ENCODE data around the gene B3GNT3. TPM values are rescaled to one million over a fixed set of nuclear protein-coding genes. Genes with fewer than 3 reads are reported as not detected.

B3GNT3 gene
- total and polyA plus RNA-seq, 9 of the 15 experiments (the other 6 are each of a cell fraction or from before 2014, with no cell fraction given): 0.06 to 0.11 (median 0.07) TPM; not detected in 6

DNA sequence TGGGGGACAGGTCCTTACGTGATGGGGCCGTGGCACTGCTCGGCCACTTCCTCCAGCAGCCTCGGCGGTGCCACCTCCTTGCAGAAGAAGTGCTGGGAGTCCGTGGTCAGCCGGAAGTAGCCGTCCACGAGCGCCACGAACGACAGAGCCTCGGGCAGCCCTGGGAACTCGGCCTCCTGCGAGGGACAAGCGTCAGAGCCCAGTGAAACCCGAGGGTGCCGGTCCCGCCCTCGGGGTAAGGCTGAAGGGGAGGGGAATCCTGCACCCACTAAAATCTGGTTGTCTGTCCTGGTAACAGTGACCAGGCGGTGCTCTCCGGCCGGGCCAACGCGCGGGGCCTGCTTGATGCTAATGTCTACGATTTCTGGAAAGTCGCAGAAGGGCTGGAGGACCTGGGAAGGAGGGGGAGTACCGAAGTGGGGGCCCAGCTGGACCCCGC lies 46.5 kb downstream of the B3GNT3 start (continued):
- TF ChIP-seq MECOM (CRISPR knock-in tag; IDR thresholded peaks at IDR 0.05): no peak
- 0 out of 2 replicates have a peak, but pooled peaks have one; percentile 56 for TF ChIP-seq MTA3 (IDR thresholded peaks at IDR 0.05; ENCODE audit: borderline replicate concordance)
- TF ChIP-seq SMAD4 (CRISPR knock-in tag; conservative IDR thresholded peaks at IDR 0.05): 0 out of 2 replicates have a peak, but pooled peaks have one; percentile 32
- TF ChIP-seq, protein P1, sequence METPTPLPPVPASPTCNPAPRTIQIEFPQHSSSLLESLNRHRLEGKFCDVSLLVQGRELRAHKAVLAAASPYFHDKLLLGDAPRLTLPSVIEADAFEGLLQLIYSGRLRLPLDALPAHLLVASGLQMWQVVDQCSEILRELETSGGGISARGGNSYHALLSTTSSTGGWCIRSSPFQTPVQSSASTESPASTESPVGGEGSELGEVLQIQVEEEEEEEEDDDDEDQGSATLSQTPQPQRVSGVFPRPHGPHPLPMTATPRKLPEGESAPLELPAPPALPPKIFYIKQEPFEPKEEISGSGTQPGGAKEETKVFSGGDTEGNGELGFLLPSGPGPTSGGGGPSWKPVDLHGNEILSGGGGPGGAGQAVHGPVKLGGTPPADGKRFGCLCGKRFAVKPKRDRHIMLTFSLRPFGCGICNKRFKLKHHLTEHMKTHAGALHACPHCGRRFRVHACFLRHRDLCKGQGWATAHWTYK (CRISPR knock-in tag; IDR thresholded peaks at IDR 0.05): peak; percentile 96
- TF ChIP-seq, protein P2, sequence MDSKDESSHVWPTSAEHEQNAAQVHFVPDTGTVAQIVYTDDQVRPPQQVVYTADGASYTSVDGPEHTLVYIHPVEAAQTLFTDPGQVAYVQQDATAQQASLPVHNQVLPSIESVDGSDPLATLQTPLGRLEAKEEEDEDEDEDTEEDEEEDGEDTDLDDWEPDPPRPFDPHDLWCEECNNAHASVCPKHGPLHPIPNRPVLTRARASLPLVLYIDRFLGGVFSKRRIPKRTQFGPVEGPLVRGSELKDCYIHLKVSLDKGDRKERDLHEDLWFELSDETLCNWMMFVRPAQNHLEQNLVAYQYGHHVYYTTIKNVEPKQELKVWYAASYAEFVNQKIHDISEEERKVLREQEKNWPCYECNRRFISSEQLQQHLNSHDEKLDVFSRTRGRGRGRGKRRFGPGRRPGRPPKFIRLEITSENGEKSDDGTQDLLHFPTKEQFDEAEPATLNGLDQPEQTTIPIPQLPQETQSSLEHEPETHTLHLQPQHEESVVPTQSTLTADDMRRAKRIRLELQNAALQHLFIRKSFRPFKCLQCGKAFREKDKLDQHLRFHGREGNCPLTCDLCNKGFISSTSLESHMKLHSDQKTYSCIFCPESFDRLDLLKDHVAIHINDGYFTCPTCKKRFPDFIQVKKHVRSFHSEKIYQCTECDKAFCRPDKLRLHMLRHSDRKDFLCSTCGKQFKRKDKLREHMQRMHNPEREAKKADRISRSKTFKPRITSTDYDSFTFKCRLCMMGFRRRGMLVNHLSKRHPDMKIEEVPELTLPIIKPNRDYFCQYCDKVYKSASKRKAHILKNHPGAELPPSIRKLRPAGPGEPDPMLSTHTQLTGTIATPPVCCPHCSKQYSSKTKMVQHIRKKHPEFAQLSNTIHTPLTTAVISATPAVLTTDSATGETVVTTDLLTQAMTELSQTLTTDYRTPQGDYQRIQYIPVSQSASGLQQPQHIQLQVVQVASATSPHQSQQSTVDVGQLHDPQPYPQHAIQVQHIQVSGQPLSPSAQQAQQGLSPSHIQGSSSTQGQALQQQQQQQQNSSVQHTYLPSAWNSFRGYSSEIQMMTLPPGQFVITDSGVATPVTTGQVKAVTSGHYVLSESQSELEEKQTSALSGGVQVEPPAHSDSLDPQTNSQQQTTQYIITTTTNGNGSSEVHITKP (IDR thresholded peaks at IDR 0.05; ENCODE audit: partially characterized antibody): no peak
- TF ChIP-seq, protein P3, sequence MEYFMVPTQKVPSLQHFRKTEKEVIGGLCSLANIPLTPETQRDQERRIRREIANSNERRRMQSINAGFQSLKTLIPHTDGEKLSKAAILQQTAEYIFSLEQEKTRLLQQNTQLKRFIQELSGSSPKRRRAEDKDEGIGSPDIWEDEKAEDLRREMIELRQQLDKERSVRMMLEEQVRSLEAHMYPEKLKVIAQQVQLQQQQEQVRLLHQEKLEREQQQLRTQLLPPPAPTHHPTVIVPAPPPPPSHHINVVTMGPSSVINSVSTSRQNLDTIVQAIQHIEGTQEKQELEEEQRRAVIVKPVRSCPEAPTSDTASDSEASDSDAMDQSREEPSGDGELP (CRISPR knock-in tag; IDR thresholded peaks at IDR 0.05; ENCODE audit: borderline replicate concordance): peak; percentile 61
- TF ChIP-seq PRPF4 (IDR thresholded peaks at IDR 0.05; ENCODE audit: insufficient read depth, low read depth, low read length, poor library complexity, severe bottlenecking): no peak
- TF ChIP-seq EWSR1 (IDR thresholded peaks at IDR 0.05; ENCODE audit: borderline replicate concordance, low read depth, partially characterized antibody): no peak
- no peak for TF ChIP-seq NCOA6 (IDR thresholded peaks at IDR 0.05)
- TF ChIP-seq POLR2A (conservative IDR thresholded peaks at IDR 0.05): no peak
- no peak for TF ChIP-seq TARDBP (IDR thresholded peaks at IDR 0.05)
- TF ChIP-seq ATF1 (CRISPR knock-in tag; IDR thresholded peaks at IDR 0.05): no peak
- peak; percentile 49 for TF ChIP-seq ATF1 (tag; IDR thresholded peaks at IDR 0.05)
- no peak for TF ChIP-seq ZNF431 (CRISPR knock-in tag; IDR thresholded peaks at IDR 0.05)
- TF ChIP-seq, protein P4, sequence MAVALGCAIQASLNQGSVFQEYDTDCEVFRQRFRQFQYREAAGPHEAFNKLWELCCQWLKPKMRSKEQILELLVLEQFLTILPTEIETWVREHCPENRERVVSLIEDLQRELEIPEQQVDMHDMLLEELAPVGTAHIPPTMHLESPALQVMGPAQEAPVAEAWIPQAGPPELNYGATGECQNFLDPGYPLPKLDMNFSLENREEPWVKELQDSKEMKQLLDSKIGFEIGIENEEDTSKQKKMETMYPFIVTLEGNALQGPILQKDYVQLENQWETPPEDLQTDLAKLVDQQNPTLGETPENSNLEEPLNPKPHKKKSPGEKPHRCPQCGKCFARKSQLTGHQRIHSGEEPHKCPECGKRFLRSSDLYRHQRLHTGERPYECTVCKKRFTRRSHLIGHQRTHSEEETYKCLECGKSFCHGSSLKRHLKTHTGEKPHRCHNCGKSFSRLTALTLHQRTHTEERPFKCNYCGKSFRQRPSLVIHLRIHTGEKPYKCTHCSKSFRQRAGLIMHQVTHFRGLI (CRISPR knock-in tag; IDR thresholded peaks at IDR 0.05): no peak
- TF ChIP-seq PHF21A (IDR thresholded peaks at IDR 0.05; ENCODE audit: borderline replicate concordance, low read depth): no peak
- TF ChIP-seq GABPB2 (CRISPR knock-in tag; conservative IDR thresholded peaks at IDR 0.05): no peak
- no peak for TF ChIP-seq ZNF274 (IDR thresholded peaks at IDR 0.05; ENCODE audit: borderline replicate concordance, low read depth, low read length)
- TF ChIP-seq, protein P5, sequence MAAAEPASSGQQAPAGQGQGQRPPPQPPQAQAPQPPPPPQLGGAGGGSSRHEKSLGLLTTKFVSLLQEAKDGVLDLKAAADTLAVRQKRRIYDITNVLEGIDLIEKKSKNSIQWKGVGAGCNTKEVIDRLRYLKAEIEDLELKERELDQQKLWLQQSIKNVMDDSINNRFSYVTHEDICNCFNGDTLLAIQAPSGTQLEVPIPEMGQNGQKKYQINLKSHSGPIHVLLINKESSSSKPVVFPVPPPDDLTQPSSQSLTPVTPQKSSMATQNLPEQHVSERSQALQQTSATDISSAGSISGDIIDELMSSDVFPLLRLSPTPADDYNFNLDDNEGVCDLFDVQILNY (CRISPR knock-in tag; IDR thresholded peaks at IDR 0.05): no peak
- no peak for TF ChIP-seq ZNF696 (CRISPR knock-in tag; conservative IDR thresholded peaks at IDR 0.05)
- no peak for TF ChIP-seq MYBL2 (IDR thresholded peaks at IDR 0.05; ENCODE audit: low read depth)
- no peak for TF ChIP-seq MYBL2 (CRISPR knock-in tag; IDR thresholded peaks at IDR 0.05; ENCODE audit: borderline replicate concordance)
- no peak for TF ChIP-seq KDM2B (CRISPR knock-in tag; IDR thresholded peaks at IDR 0.05)

Data from K562 (cell line).